ENCODE measurements around the gene RTF1.
"Not testable (repeated sequence)": the region's sequence is repeated elsewhere in the genome, so short reads cannot be mapped to it uniquely, and the experiment has no call there.

RTF1 gene

DNA sequence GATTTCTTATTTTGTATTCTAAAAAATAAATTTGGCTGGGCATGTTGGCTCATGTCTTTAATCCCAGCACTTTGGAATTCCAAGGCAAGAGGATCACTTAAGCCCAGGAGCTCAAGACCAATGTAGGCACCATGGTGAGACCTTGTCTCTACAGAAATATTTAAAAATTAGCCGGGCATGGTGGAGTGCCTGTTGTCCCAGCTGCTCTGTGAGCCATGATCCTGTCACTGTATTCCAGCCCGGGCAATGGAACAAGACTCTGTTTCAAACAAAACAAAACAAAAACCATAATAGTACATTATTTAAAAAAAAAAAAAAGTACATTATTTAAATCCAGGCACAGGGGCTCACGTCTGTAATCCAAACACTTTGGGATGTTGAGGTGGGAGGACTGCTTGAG lies 5.5 kb upstream of the RTF1 start:
- H3K4me1 ChIP-seq (ENCODE audit: insufficient read depth, low read length): peaks cover 6% of the 10 kb centered on the region
- H3K9me3 ChIP-seq (ENCODE audit: low read length): no peaks in the 10 kb centered on the region
- no peak overlapping the region for H3K9ac ChIP-seq (ENCODE audit: low read length)
- no peaks in the 10 kb centered on the region for H3K27me3 ChIP-seq (ENCODE audit: control insufficient read depth in 1 of 2, insufficient read depth in 2 of 2, low read length in 2 of 2)
- no peak overlapping the region for H3K27ac ChIP-seq (ENCODE audit: low read depth, low read length)
- no peaks in the 10 kb centered on the region for H3K36me3 ChIP-seq (ENCODE audit: insufficient read depth, low read length)
- H3K4me3 ChIP-seq (ENCODE audit: low read depth in 1 of 2, low read length in 2 of 2): no peak overlapping the region

DNA sequence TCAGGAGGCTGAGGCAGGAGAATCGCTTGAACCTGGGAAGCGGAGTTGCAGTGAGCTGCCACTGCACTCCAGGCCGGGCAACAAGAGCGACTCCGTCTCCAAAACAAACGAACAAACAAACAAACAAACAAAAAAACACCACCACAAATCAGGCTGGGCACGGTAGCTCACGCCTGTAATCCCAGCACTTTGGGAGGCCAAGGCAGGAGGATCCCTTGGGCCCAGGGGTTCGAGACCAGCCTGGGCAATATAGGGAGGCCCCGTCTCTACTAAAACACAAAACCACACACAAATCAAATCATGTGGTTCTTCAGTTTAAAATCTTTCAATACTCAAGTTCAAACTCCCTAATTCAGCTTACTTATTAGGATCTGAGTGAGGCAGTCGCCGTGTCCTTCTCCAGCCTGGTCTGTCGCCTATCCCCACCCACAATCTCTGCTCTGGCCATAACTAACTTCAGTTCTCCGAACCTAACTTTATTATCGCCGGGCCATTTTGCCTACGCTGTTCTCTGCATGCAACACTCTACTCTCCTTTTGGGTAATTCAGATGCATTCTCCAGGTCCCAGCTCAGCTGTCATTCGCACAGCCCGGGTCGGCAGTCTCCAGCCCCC lies 660 bp upstream of the RTF1 start:
- peak overlapping the region; percentile 90 for H3K27ac ChIP-seq (ENCODE audit: low read depth, low read length)
- H3K4me1 ChIP-seq (ENCODE audit: insufficient read depth, low read length): peaks cover 20% of the 10 kb centered on the region
- H3K4me3 ChIP-seq (ENCODE audit: low read depth in 1 of 2, low read length in 2 of 2): peak overlapping the region; percentile 84 to 86
- H3K27me3 ChIP-seq (ENCODE audit: control insufficient read depth in 1 of 2, insufficient read depth in 2 of 2, low read length in 2 of 2): no peaks in the 10 kb centered on the region
- H3K36me3 ChIP-seq (ENCODE audit: insufficient read depth, low read length): no peaks in the 10 kb centered on the region
- H3K9ac ChIP-seq (ENCODE audit: low read length): peak overlapping the region; percentile 57
- no peaks in the 10 kb centered on the region for H3K9me3 ChIP-seq (ENCODE audit: low read length)

GRCh38 chr15:41417418-41418195 lies 712 bp downstream of the RTF1 start:
- Histone ChIP-seq H3K36me3 (ENCODE audit: insufficient read depth, low read length) (no peaks in the 10 kb centered on the region), H3K9ac (ENCODE audit: low read length) (peak overlapping the region; percentile 63), H3K9me3 (ENCODE audit: low read length) (no peaks in the 10 kb centered on the region), H3K4me1 (ENCODE audit: insufficient read depth, low read length) (peaks cover 20% of the 10 kb centered on the region), H3K27me3 (ENCODE audit: control insufficient read depth in 1 of 2, insufficient read depth in 2 of 2, low read length in 2 of 2) (no peaks in the 10 kb centered on the region), H3K4me3 (ENCODE audit: low read depth in 1 of 2, low read length in 2 of 2) (peak overlapping the region; percentile 84 to 86), H3K27ac (ENCODE audit: low read depth, low read length) (peak overlapping the region; percentile 90)

DNA sequence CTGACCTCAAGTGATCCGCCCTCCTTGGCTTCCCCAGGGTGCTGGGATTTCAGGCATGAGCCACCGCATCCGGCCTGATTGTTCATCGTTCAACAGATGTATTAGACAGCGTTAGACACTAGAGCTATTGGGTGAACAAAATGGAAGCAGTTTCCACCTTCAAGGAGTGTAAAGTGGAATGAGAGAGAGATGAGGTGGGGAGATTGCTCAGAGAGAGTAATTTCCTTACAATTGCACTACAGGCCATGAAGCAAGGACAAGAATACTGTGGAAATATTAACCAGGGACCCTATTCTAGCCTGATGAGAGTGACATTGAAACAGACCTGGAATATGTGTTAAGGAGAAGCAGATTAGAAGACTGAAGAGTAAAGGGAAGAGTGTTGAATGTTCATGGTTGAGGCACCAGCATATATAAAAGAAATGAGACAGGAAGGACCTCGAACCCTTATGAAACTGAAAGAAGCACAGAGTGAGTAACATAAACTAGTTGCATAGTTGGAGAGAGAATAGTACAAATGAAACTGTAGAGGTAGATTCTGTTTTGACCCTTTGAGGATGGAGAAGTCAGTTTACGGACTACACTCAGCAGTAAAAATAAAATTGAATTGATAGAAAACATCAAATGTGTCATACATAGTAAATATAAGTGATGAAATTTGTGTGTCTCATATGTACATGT lies 7.2 kb downstream of the RTF1 start:
- no peak overlapping the region for H3K9ac ChIP-seq (ENCODE audit: low read length)
- H3K27ac ChIP-seq (ENCODE audit: low read depth, low read length): no peak overlapping the region

DNA sequence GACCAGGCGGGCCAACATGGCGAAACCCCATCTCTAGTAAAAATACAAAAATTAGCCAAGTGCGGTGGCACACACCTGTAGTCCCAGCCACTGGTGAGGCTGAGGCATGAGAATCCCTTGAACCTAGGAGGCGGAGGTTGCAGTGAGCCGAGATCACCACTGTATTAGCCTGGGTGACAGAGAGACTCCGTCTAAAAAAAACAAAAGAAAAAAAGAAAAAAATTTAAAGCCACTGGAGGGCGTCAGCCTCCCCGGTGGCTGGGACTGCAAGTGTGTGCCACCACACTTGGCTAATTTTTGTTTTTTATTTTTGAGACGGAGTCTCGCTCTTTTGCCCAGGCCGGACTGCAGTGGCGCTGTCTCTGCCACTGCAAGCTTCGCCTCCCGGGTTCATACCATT lies 7.9 kb downstream of the RTF1 start:
- H3K27me3 ChIP-seq (ENCODE audit: control insufficient read depth in 1 of 2, insufficient read depth in 2 of 2, low read length in 2 of 2): no peaks in the 10 kb centered on the region
- no peak overlapping the region for H3K27ac ChIP-seq (ENCODE audit: low read depth, low read length)
- no peaks in the 10 kb centered on the region for H3K36me3 ChIP-seq (ENCODE audit: insufficient read depth, low read length)
- H3K9me3 ChIP-seq (ENCODE audit: low read length): no peaks in the 10 kb centered on the region
- H3K4me1 ChIP-seq (ENCODE audit: insufficient read depth, low read length): no peaks in the 10 kb centered on the region
- no peak overlapping the region for H3K9ac ChIP-seq (ENCODE audit: low read length)
- H3K4me3 ChIP-seq (ENCODE audit: low read depth in 1 of 2, low read length in 2 of 2): no peak overlapping the region

More for the DNA sequence above, 7.2 kb downstream of the RTF1 start:
- Histone ChIP-seq H3K4me3 (ENCODE audit: low read depth in 1 of 2, low read length in 2 of 2) (no peak overlapping the region), H3K36me3 (ENCODE audit: insufficient read depth, low read length) (no peaks in the 10 kb centered on the region), H3K27me3 (ENCODE audit: control insufficient read depth in 1 of 2, insufficient read depth in 2 of 2, low read length in 2 of 2) (no peaks in the 10 kb centered on the region), H3K4me1 (ENCODE audit: insufficient read depth, low read length) (peaks cover under 1% of the 10 kb centered on the region), H3K9me3 (ENCODE audit: low read length) (no peaks in the 10 kb centered on the region)

GRCh38 chr15:41425907-41426306 lies 9.0 kb downstream of the RTF1 start:
- not testable (repeated sequence) for H3K9me3 ChIP-seq (ENCODE audit: low read length); H3K9ac ChIP-seq (ENCODE audit: low read length); H3K36me3 ChIP-seq (ENCODE audit: insufficient read depth, low read length); H3K4me3 ChIP-seq (ENCODE audit: low read depth in 1 of 2, low read length in 2 of 2); H3K27ac ChIP-seq (ENCODE audit: low read depth, low read length); H3K4me1 ChIP-seq (ENCODE audit: insufficient read depth, low read length); H3K27me3 ChIP-seq (ENCODE audit: control insufficient read depth in 1 of 2, insufficient read depth in 2 of 2, low read length in 2 of 2)

DNA sequence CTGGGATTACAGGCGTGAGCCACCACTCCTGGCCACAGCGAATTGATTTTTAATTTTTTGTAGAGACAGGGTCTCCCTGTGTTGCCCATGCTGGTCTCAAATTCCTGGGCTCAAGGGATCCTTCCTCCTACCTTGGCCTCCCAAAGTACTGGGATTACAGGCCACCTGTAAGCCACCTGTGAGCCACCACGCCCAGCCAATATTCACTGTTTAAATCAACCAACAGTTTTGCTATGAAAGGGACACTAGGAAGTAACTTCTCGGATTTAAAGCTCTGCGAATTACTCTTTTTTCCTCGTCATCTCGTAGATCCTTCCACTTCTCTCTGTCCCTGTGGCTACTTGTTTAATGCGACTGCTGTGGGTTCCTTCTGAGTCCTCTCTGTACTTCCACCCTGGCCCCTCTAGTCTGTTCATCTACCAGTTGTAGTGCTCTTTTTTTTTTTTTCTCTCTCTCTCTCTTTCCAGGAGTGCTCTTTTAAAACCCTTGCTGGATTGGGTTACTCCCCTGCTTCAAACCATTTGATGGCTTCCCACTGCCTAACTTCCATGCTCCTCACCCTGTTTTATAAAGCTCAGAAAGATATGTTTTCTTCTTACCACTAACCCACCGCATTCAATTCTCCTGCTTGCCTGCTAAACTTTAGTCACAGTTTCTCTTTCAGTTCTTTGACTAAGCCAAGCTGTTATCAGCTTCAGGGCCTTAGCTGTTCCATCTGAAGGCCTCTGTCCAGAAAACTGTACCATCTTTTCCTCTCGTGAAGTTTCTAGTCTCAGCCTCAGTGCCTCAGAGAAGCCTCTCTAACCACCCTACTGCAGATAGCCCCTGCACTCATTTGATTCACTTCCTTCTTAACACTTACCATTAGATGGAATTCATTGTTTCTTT lies 12.4 kb downstream of the RTF1 start:
- Histone ChIP-seq H3K27ac (ENCODE audit: low read depth, low read length) (no peak overlapping the region), H3K36me3 (ENCODE audit: insufficient read depth, low read length) (no peaks in the 10 kb centered on the region), H3K27me3 (ENCODE audit: control insufficient read depth in 1 of 2, insufficient read depth in 2 of 2, low read length in 2 of 2) (no peaks in the 10 kb centered on the region), H3K4me1 (ENCODE audit: insufficient read depth, low read length) (no peaks in the 10 kb centered on the region), H3K4me3 (ENCODE audit: low read depth in 1 of 2, low read length in 2 of 2) (no peak overlapping the region), H3K9ac (ENCODE audit: low read length) (no peak overlapping the region), H3K9me3 (ENCODE audit: low read length) (no peaks in the 10 kb centered on the region)

GRCh38 chr15:41435037-41435786 lies 18.3 kb downstream of the RTF1 start:
- no peak overlapping the region for H3K9ac ChIP-seq (ENCODE audit: low read length)
- H3K4me3 ChIP-seq (ENCODE audit: low read depth in 1 of 2, low read length in 2 of 2): no peak overlapping the region
- no peaks in the 10 kb centered on the region for H3K9me3 ChIP-seq (ENCODE audit: low read length)
- H3K27me3 ChIP-seq (ENCODE audit: control insufficient read depth in 1 of 2, insufficient read depth in 2 of 2, low read length in 2 of 2): no peaks in the 10 kb centered on the region
- H3K27ac ChIP-seq (ENCODE audit: low read depth, low read length): no peak overlapping the region
- H3K36me3 ChIP-seq (ENCODE audit: insufficient read depth, low read length): no peaks in the 10 kb centered on the region
- peaks cover 6% of the 10 kb centered on the region for H3K4me1 ChIP-seq (ENCODE audit: insufficient read depth, low read length)

DNA sequence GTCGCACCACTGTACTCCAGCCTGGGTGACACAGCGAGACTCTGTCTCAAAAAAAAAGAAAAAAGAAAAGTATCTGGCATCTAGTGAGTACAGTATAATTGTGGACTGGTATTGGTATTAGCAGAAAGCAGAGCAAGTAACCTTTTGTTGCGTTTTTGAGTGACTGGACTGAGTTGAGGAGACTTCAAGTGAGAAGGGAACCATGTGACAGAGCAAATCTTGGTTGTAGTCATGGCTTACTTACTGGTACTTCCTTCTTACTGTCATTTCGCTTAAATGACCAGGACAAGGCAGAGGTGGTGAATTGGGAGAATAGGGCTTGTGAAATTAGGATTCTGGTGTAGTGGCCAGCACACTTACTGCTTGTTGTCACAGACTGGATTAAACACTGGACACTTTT lies 20.6 kb downstream of the RTF1 start:
- Histone ChIP-seq H3K4me1 (ENCODE audit: insufficient read depth, low read length) (peaks cover 6% of the 10 kb centered on the region), H3K4me3 (ENCODE audit: low read depth in 1 of 2, low read length in 2 of 2) (no peak overlapping the region), H3K9ac (ENCODE audit: low read length) (no peak overlapping the region), H3K9me3 (ENCODE audit: low read length) (no peaks in the 10 kb centered on the region), H3K36me3 (ENCODE audit: insufficient read depth, low read length) (peaks cover 13% of the 10 kb centered on the region), H3K27ac (ENCODE audit: low read depth, low read length) (no peak overlapping the region), H3K27me3 (ENCODE audit: control insufficient read depth in 1 of 2, insufficient read depth in 2 of 2, low read length in 2 of 2) (no peaks in the 10 kb centered on the region)

GRCh38 chr15:41438206-41438605 lies 21.3 kb downstream of the RTF1 start:
- H3K36me3 ChIP-seq (ENCODE audit: insufficient read depth, low read length): peaks cover 19% of the 10 kb centered on the region
- no peak overlapping the region for H3K4me3 ChIP-seq (ENCODE audit: low read depth in 1 of 2, low read length in 2 of 2)
- no peak overlapping the region for H3K27ac ChIP-seq (ENCODE audit: low read depth, low read length)
- H3K27me3 ChIP-seq (ENCODE audit: control insufficient read depth in 1 of 2, insufficient read depth in 2 of 2, low read length in 2 of 2): no peaks in the 10 kb centered on the region
- H3K4me1 ChIP-seq (ENCODE audit: insufficient read depth, low read length): peaks cover 6% of the 10 kb centered on the region
- no peaks in the 10 kb centered on the region for H3K9me3 ChIP-seq (ENCODE audit: low read length)
- H3K9ac ChIP-seq (ENCODE audit: low read length): no peak overlapping the region
